Heart right ventricle (tissue), 16 donors: ENCODE results near the gene FRG2. TPM values are rescaled to one million over a fixed set of nuclear protein-coding genes. Genes with fewer than 3 reads are reported as not detected.
A peak's percentile ranks its signal among the peaks of the same experiment; 100 is the strongest.
"Not testable (repeated sequence)": the region's sequence is repeated elsewhere in the genome, so short reads cannot be mapped to it uniquely, and the experiment has no call there.

ENCODE experiments used
- ATAC-seq, 8 donors: fragments of 200-7000 bp; cut with Tn5 transposase; one replicate each; pipeline ENCODE4 v1.9.1; 2020; ENCODE audit warnings: mild to moderate bottlenecking in 8 of 8, moderate library complexity in 8 of 8, moderate number of reproducible peaks in 1 of 8
- DNase-seq, 2 donors: peaks; one replicate each; pipeline ENCODE4 v3.0.0-alpha.2; 2020
- H3K27ac ChIP-seq, 10 donors: fragments of 200-600 bp; sonication (generic) in 2 of 10; one replicate each; pipeline versions ENCODE4 v1.5.0 to v1.8.0; 2020 to 2022; ENCODE audit warnings: mild to moderate bottlenecking in 3 of 10
- H3K27me3 ChIP-seq, 7 donors: fragments of 200-600 bp; one replicate each; pipeline ENCODE4 v1.8.0; 2021 to 2022; ENCODE audit warnings: mild to moderate bottlenecking in 2 of 7
- H3K36me3 ChIP-seq, 9 donors: fragments of 200-600 bp; sonication (generic) in 1 of 9; one replicate each; pipeline versions ENCODE4 v1.5.0 to v1.8.0; 2020 to 2022; ENCODE audit warnings: mild to moderate bottlenecking in 2 of 9
- H3K4me1 ChIP-seq, 9 donors: fragments of 200-600 bp; sonication (generic) in 1 of 9; one replicate each; pipeline versions ENCODE4 v1.5.0 to v1.8.0; 2020 to 2022; ENCODE audit warnings: mild to moderate bottlenecking in 4 of 9
- H3K4me3 ChIP-seq, 10 donors: fragments of 200-600 bp; sonication (generic) in 2 of 10; one replicate each; pipeline versions ENCODE4 v1.5.0 to v1.8.0; 2020 to 2022; ENCODE audit warnings: mild to moderate bottlenecking in 7 of 10, moderate library complexity in 2 of 10
- H3K9me3 ChIP-seq, 11 donors: fragments of 200-600 bp in 10 of 11; sonication (generic) in 2 of 11; one replicate each; pipeline versions ENCODE4 v1.5.0 to v1.8.0; 2013 to 2022; ENCODE audit warnings: mild to moderate bottlenecking in 2 of 11, control low read depth in 1 of 11, moderate library complexity in 1 of 11
- CTCF ChIP-seq, 9 donors: fragments of 200-600 bp; sonication (generic) in 2 of 9; IDR thresholded peaks; one replicate each; pipeline versions ENCODE4 v1.5.0 to v1.8.0; 2021 to 2022; ENCODE audit warnings: antibody characterized with exemption in 9 of 9, mild to moderate bottlenecking in 5 of 9, moderate library complexity in 1 of 9
- WGBS, 2 donors: extraction: QIAGEN DNeasy Blood & Tissue Kit; methylation state at CpG; one replicate each; pipeline ENCODE4 v1.1.7; 2013; ENCODE audit warnings: inconsistent platforms in 1 of 2; 5-methylcytosine and 5-hydroxymethylcytosine counted together
- intact Hi-C, 10 donors: fragments of 100-400 bp; cut with DNase I; formaldehyde crosslinking; loops; one replicate each; pipeline versions ENCODE4 v1.11.1 to v1.14.2; 2022
- polyA plus RNA-seq, 2 donors: library from polyadenylated mRNA; stranded (reverse); fragments of 200-250 nt; gene quantifications; one replicate each; pipeline ENCODE4 v1.2.3, GENCODE V29; 2013
- total RNA-seq, 10 donors: library from RNA; stranded (reverse); fragmentation: NEBNext Ultra II Directional in 3 of 10; extraction: Animal tissue kit (Norgen Biotek cat#: 25700) in 3 of 10; gene quantifications; one replicate each; pipeline versions ENCODE4 v1.2.1 to v1.2.4, GENCODE V29; 2021 to 2023
- donor health status: Arrhythmogenic right ventricular cardiomyopathy.
- donor health status: ischemic (EF 13 %, LVEDD 7.1; RV severe dilation, severe dysfunction).
- donor health status: healthy with polysubstance abuse.
- donor health status: DM: no; HTN: yes; CAD: no.
- donor health status: DM: no; HTN: no; CAD: no.
- donor health status: ischemic (EF 25% LVEDD 6.9; RV normal size, moderate dysfunction).
- donor health status: ischemic (EF 25% LVEDD 5.7; RV mildly dilated, moderate dysfunction).
- donor health status: healthy.
- donor health status: DM: yes; HTN: yes; CAD: no.
- donor health status: Ischemic cardiomyopathy.
- donor health status: ischemic (EF 35%, LVEDD 5.7; RV mildly dilated, moderate dysfunction).
- donor health status: nonischemic (EF 11% LVEDD 7.7; RV severe dilation, severe dysfunction).
- donor health status: DM: yes; HTN: yes; CAD: no.
- donor health status: PGD.
- donor health status: ischemic (EF 29% LVEDD 5.4; RV normal size, mild dysfunction).
- donor health status: nonischemic (EF 23%, LVEDD 6.1; RV moderate dilation, normal function).

The FRG2 gene
- total and polyA plus RNA-seq, 12 donors: not detected

- peak overlapping the region in 4 of 10 donors; percentile 6 to 16 (median 12) for H3K4me3 ChIP-seq
- no peak overlapping the region for H3K27ac ChIP-seq
- 15 to 17% methylated on average over 43 of the region's 43 CpGs for WGBS, 2 donors
- intact Hi-C loops: no loop called here
- no peaks in the 10 kb centered on the region for H3K36me3 ChIP-seq
- no peak for DNase-seq
- H3K27me3 ChIP-seq: peaks cover 19 to 99% (median 98%) of the 10 kb centered on the region in 7 donors
- H3K4me1 ChIP-seq: peaks cover 0 to 34% (median 18%) of the 10 kb centered on the region in 9 donors
- peaks cover 0 to 5% (median 0%) of the 10 kb centered on the region in 11 donors for H3K9me3 ChIP-seq
- ATAC-seq: no peak
- no peak for TF ChIP-seq CTCF (IDR thresholded peaks at IDR 0.05)
Observed at GRCh38 chr4:190016369-190017289, 10.4 kb downstream of the FRG2 start.

DNA sequence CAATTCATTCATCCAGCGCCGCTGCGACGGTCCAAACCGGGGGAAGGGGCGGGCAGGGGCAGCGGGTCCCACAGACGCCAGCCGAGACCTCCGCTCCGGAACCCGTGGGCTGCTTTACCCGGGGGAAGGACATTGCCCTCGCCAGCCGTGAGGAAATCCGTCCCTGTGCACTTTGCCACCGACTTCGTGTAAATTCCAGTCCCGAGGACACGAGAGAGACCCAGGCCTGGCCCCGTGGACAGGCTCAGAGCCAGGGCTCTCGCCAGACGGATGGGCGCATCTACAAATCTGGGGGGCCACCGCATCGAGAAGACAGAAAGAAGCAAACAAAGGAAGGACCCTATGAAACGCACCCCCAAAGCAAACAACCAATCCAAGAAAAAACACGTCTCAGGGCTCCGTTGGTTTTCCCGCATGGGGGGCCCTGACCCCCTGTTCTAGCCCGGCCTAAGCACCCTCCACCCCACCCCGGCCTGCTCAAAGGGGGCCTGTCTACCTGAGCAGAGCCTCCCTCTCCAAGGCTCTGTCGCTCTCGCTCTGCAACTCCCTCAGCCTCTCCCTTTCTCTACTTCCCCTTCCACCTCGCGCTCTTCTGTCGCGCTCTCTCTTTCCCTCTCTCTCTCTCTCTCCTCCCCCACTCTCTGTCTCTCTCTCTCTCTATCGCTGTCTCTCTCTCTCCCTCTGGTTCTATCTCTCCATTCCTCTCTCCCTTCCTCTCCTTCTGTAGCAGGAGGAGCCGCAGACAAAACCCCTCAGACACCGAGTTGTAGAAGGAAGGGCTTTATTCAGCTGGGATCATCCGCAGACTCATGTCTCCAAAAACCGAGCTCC, 11.3 kb downstream of the FRG2 start:
- peaks cover 0 to 28% (median 13%) of the 10 kb centered on the region in 9 donors for H3K4me1 ChIP-seq
- H3K27me3 ChIP-seq: peaks cover 15 to 98% (median 89%) of the 10 kb centered on the region in 7 donors
- H3K9me3 ChIP-seq: peaks cover 0 to 5% (median 0%) of the 10 kb centered on the region in 11 donors
- H3K36me3 ChIP-seq: no peaks in the 10 kb centered on the region
- ATAC-seq: no peak
- DNase-seq: no peak
- no peak for TF ChIP-seq CTCF (IDR thresholded peaks at IDR 0.05)
- no peak overlapping the region for H3K27ac ChIP-seq
- peak overlapping the region in 1 of 10 donors; percentile 32 for H3K4me3 ChIP-seq
- WGBS, 2 donors: 7 to 8% methylated on average over 43 of the region's 43 CpGs
- intact Hi-C loops: no loop called here

DNA sequence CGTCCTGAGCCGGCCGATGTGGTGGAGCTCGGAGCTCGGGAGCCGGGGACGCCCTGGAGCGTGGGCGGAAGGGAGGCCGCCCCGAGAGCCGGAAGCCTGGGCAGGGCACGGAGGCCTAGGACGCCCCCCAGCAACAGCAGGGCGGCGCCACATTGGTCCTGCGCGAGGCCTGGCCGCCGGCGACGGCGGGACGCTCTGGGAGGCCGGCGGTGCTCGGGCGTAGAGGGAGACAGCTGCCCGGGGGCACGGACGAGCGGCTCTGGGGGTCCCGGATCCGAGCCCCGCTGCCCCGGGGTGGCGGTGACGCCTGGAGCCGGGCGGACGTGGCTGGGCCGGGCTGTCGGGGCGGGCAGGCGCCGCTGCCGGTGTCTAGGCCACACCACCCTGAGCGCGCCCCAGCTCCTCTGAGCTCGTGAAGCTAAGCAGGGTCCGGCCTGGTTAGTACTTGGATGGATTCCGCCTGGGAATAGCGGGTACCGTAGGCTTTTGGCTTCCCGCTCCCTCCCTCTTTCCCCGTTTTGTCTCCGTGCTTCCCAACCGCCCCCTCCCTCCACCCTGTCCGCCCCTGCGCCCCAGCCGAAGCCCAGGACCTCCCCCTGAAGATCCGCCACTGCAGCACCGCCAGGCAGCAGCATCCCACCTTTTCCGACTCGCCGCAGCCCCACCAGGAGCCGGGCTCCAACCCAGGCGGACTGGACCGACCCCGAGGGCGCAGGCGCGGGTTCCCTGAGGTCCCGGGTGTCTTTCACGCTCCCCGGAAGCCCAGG, 12.1 kb downstream of the FRG2 start:
- Histone ChIP-seq H3K27ac (no peak overlapping the region), H3K27me3 (peaks cover 12 to 98% (median 86%) of the 10 kb centered on the region in 7 donors), H3K9me3 (peaks cover 0 to 5% (median 0%) of the 10 kb centered on the region in 11 donors), H3K4me1 (peaks cover 0 to 24% (median 11%) of the 10 kb centered on the region in 9 donors), H3K36me3 (no peaks in the 10 kb centered on the region), H3K4me3 (peak overlapping the region in 7 of 10 donors; percentile 16 to 32 (median 20))
- TF ChIP-seq CTCF (IDR thresholded peaks at IDR 0.05): no peak
- ATAC-seq (peak in 1 of 8 donors; percentile 60), DNase-seq (no peak)
- WGBS, 2 donors: 8 to 9% methylated on average over 62 to 76 of the region's 76 CpGs
- intact Hi-C loops: no loop called here

GRCh38 chr4:189989941-189990340, 37.1 kb downstream of the FRG2 start:
- 44 to 89% methylated on average over 2 to 3 of the region's 3 CpGs for WGBS, 2 donors

More at GRCh38 chr4:189989941-189990340, 37.1 kb downstream of the FRG2 start:
- H3K4me1 ChIP-seq, intact Hi-C loops, DNase-seq, H3K36me3 ChIP-seq, H3K4me3 ChIP-seq, H3K9me3 ChIP-seq, ATAC-seq, H3K27me3 ChIP-seq, H3K27ac ChIP-seq: not testable (repeated sequence)
